ENCODE data around the gene LHFPL2. TPM values are rescaled to one million over a fixed set of nuclear protein-coding genes. Genes with fewer than 3 reads are reported as not detected.

Gene LHFPL2
- total RNA-seq, 1 experiment from 2014 or later = 17.9 TPM

DNA sequence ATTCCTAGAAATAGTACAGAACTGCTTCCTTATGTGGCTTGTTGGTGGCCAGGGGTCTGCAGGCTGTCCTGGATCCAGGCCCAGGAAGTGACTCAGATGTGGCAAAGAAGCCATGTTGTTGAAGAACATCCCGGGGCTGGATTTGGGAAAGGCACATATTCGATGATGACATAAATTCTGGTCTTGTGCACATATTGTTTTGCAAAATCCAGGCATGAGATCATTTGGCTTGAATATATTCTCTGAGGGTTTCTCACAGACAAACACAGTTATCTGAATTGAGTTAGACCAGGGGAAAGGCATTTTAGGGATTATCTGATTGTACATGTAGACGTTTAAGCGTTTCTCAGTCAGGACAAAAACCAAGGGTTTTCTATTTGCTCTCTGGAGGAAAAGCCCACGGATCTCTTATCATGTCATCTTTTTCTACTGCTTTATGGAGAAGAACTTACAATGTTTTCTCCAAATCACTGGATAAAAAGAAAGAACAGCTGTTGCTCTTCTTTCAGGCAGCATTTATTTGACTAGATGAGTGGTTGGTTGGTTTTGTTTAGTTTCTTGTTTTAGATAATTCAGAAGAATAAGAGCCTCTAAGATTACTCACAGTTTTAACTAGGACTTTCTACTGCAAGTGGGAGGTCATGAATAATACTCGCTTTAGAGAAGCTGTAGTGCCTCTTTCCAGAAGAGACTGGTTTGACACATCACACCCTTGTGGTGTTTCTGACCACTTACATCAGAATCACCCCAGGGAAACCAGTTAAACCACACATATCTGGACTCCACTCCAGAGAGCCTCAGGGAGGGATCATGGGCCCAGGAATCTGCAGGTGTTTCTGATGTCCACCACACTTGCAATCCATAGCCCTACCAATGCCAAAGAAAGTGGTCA is 29.5 kb upstream of the LHFPL2 start (continued):
- no peak for TF ChIP-seq ZNF274 (IDR thresholded peaks at IDR 0.05; ENCODE audit: low read depth, low read length)
- no peak for TF ChIP-seq ELF1 (IDR thresholded peaks at IDR 0.05; ENCODE audit: borderline replicate concordance, low read depth)
- TF ChIP-seq SRF (IDR thresholded peaks at IDR 0.05; ENCODE audit: low read depth) = no peak
- TF ChIP-seq, protein P1, sequence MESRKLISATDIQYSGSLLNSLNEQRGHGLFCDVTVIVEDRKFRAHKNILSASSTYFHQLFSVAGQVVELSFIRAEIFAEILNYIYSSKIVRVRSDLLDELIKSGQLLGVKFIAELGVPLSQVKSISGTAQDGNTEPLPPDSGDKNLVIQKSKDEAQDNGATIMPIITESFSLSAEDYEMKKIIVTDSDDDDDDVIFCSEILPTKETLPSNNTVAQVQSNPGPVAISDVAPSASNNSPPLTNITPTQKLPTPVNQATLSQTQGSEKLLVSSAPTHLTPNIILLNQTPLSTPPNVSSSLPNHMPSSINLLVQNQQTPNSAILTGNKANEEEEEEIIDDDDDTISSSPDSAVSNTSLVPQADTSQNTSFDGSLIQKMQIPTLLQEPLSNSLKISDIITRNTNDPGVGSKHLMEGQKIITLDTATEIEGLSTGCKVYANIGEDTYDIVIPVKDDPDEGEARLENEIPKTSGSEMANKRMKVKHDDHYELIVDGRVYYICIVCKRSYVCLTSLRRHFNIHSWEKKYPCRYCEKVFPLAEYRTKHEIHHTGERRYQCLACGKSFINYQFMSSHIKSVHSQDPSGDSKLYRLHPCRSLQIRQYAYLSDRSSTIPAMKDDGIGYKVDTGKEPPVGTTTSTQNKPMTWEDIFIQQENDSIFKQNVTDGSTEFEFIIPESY (IDR thresholded peaks at IDR 0.05; ENCODE audit: extremely low read depth, insufficient replicate concordance, low read length) = no peak
- TF ChIP-seq CBX3 (IDR thresholded peaks at IDR 0.05; ENCODE audit: low read depth) = peak; percentile 80
- peak; percentile 29 for TF ChIP-seq FOSL1 (IDR thresholded peaks at IDR 0.05; ENCODE audit: low read depth)
- no peak for TF ChIP-seq YY1 (IDR thresholded peaks at IDR 0.05; ENCODE audit: extremely low read depth, insufficient replicate concordance, low read depth, low read length)
- TF ChIP-seq ZFX (IDR thresholded peaks at IDR 0.05) = no peak
- TF ChIP-seq POLR2AphosphoS5 (IDR thresholded peaks at IDR 0.05; ENCODE audit: low read depth, low read length) = peak; percentile 49
- peak; percentile 46 for TF ChIP-seq JUND (IDR thresholded peaks at IDR 0.05)

DNA sequence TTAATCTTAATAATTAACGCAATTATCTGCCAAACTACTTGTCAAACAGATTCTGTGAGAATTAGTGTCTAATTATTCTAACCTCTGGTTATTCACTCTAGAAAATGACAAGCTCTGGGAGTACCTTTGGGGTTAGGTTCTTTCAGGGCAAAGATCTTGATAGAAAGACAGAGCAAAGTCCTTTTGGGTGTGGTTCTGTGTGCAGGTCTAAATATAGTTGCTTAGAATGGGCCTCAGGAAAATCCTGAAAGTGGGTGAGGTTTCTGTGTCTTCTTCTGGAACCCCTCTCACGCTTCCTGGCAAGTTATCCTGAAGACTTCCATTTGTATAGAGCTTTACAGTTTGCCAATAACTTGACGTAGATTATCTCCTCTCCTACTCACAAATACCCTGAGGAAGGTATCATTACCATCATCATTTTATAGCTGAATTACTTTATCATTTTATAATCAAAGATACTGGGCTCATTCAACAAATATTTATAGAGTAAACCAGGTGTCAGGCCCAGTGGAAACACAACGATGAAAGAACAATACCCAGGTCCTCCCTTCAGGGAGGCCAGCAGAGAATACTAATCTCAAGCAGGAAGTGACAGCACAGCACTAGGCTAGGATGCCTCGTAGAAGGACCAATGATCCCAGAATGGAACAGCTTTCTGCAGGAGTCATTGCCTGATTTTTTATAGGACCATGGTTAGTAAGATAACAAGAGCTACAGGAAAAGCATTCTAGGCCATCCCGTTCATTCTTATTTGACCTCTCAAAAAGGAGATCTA is 27.6 kb upstream of the LHFPL2 start:
- ChIA-PET POLR2A (interaction anchor here (0.6 to 1.2 kb wide), 2 partner anchors 9 to 22 kb away, joined by 3 read pairs; no protein-coding TSS in a partner anchor), RAD21 (ENCODE audit: low non-redundant PET in 1 of 2, low total read pairs in 2 of 2, uncharacterized antibody in 2 of 2, unreplicated experiment in 2 of 2) (no interaction called here), CTCF (no interaction called here)
- Histone ChIP-seq H3K36me3 (ENCODE audit: control insufficient read depth in 1 of 2, insufficient read depth in 2 of 2, low read length in 2 of 2) (no peaks in the 10 kb centered on the region), H3K9me3 (ENCODE audit: control insufficient read depth in 1 of 2, insufficient read depth in 1 of 2, low read depth in 1 of 2, low read length in 2 of 2) (no peaks in the 10 kb centered on the region), H3K4me3 (replicated peaks in 1 of 2; ENCODE audit: low read depth in 1 of 2, low read length in 2 of 2) (no peak overlapping the region), H3K4me2 (ENCODE audit: low read length) (no peak overlapping the region), H3K27me3 (ENCODE audit: insufficient read depth, low read length) (no peaks in the 10 kb centered on the region), H3K27ac (ENCODE audit: low read depth, low read length) (no peak overlapping the region), H3K9me2 (ENCODE audit: insufficient read depth) (no peaks in the 10 kb centered on the region), H3K4me1 (ENCODE audit: control insufficient read depth in 1 of 2, insufficient read depth in 2 of 2, low read length in 2 of 2) (peaks cover 2 to 17% of the 10 kb centered on the region in 2 experiments; a peak in 2 of 4 replicates), H2AFZ (ENCODE audit: low read depth, low read length, poor library complexity, severe bottlenecking) (peak overlapping the region; percentile 20), H4K20me1 (ENCODE audit: insufficient read depth) (no peaks in the 10 kb centered on the region), H3K9ac (ENCODE audit: low read length) (no peak overlapping the region), H3K79me2 (ENCODE audit: insufficient read depth, low read length) (no peaks in the 10 kb centered on the region)
- ATAC-seq (no peak), DNase-seq (ENCODE audit: low read depth, low spot score) (no peak)
- no TSS peak for BruUV-seq (replicated peaks)
- intact Hi-C loops (cut with micrococcal nuclease) = no loop called here
- TF ChIP-seq POLR2A (IDR thresholded peaks at IDR 0.05; ENCODE audit: borderline replicate concordance, extremely low read depth, insufficient read depth, insufficient read length) (no peak), YY1 (IDR thresholded peaks at IDR 0.05; ENCODE audit: extremely low read depth, insufficient replicate concordance, low read depth, low read length) (no peak), RAD21 (IDR thresholded peaks at IDR 0.05; ENCODE audit: low read depth) (no peak), ZFX (IDR thresholded peaks at IDR 0.05) (no peak), SIN3A (IDR thresholded peaks at IDR 0.05; ENCODE audit: low read depth) (no peak), EZH2phosphoT487 (IDR thresholded peaks at IDR 0.05; ENCODE audit: borderline replicate concordance) (no peak), JUND (IDR thresholded peaks at IDR 0.05) (no peak), ELF1 (IDR thresholded peaks at IDR 0.05; ENCODE audit: borderline replicate concordance, low read depth) (no peak), EGR1 (IDR thresholded peaks at IDR 0.05; ENCODE audit: low read depth) (no peak), POLR2AphosphoS5 (IDR thresholded peaks at IDR 0.05; ENCODE audit: low read depth, low read length) (no peak)
- TF ChIP-seq, protein P2, sequence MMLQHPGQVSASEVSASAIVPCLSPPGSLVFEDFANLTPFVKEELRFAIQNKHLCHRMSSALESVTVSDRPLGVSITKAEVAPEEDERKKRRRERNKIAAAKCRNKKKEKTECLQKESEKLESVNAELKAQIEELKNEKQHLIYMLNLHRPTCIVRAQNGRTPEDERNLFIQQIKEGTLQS (IDR thresholded peaks at IDR 0.05) = no peak
- TF ChIP-seq, protein P3, sequence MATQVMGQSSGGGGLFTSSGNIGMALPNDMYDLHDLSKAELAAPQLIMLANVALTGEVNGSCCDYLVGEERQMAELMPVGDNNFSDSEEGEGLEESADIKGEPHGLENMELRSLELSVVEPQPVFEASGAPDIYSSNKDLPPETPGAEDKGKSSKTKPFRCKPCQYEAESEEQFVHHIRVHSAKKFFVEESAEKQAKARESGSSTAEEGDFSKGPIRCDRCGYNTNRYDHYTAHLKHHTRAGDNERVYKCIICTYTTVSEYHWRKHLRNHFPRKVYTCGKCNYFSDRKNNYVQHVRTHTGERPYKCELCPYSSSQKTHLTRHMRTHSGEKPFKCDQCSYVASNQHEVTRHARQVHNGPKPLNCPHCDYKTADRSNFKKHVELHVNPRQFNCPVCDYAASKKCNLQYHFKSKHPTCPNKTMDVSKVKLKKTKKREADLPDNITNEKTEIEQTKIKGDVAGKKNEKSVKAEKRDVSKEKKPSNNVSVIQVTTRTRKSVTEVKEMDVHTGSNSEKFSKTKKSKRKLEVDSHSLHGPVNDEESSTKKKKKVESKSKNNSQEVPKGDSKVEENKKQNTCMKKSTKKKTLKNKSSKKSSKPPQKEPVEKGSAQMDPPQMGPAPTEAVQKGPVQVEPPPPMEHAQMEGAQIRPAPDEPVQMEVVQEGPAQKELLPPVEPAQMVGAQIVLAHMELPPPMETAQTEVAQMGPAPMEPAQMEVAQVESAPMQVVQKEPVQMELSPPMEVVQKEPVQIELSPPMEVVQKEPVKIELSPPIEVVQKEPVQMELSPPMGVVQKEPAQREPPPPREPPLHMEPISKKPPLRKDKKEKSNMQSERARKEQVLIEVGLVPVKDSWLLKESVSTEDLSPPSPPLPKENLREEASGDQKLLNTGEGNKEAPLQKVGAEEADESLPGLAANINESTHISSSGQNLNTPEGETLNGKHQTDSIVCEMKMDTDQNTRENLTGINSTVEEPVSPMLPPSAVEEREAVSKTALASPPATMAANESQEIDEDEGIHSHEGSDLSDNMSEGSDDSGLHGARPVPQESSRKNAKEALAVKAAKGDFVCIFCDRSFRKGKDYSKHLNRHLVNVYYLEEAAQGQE (IDR thresholded peaks at IDR 0.05; ENCODE audit: low read depth) = no peak
